SK-N-SH (cell line): ENCODE results near the gene NAP1L5.

ENCODE experiments used
- FOXM1 ChIP-seq: IDR thresholded peaks from 2 replicates; pipeline ENCODE4 v1.4.0; 2012; ENCODE audit warnings: low read depth, mild to moderate bottlenecking
- GABPA ChIP-seq: IDR thresholded peaks from 2 replicates; pipeline ENCODE4 v1.4.0; 2012; ENCODE audit warnings: low read depth, mild to moderate bottlenecking
- RCOR1 ChIP-seq: fragments of 150-350 bp; IDR thresholded peaks from 2 replicates; pipeline ENCODE4 v1.6.1; 2017; ENCODE audit warnings: antibody characterized with exemption, low read length
- SIN3A ChIP-seq: IDR thresholded peaks from 2 replicates; pipeline ENCODE4 v1.6.1; 2012; ENCODE audit warnings: low read depth, mild to moderate bottlenecking, low read length, moderate library complexity, borderline replicate concordance
- SMC3 ChIP-seq: IDR thresholded peaks from 2 replicates; pipeline ENCODE4 v1.6.1; 2012; ENCODE audit warnings: low read depth, low read length, improper control_type of control experiment
- TCF12 ChIP-seq: IDR thresholded peaks from 2 replicates; pipeline ENCODE4 v1.4.0; 2012
- YY1 ChIP-seq: IDR thresholded peaks from 2 replicates; pipeline ENCODE4 v1.4.0; 2012; ENCODE audit warnings: low read depth, mild to moderate bottlenecking
- TF ChIP-seq, protein P1 (sequence below): fragments of 150-350 bp; IDR thresholded peaks from 2 replicates; pipeline ENCODE4 v1.6.1; 2017; ENCODE audit warnings: antibody characterized with exemption, low read length, low read depth, borderline replicate concordance
- TF ChIP-seq, protein P2 (sequence below): fragments of 200-600 bp; sonication (generic); IDR thresholded peaks from 2 replicates; pipeline ENCODE4 v1.6.1; 2017; ENCODE audit warnings: antibody characterized with exemption, mild to moderate bottlenecking, moderate library complexity

DNA sequence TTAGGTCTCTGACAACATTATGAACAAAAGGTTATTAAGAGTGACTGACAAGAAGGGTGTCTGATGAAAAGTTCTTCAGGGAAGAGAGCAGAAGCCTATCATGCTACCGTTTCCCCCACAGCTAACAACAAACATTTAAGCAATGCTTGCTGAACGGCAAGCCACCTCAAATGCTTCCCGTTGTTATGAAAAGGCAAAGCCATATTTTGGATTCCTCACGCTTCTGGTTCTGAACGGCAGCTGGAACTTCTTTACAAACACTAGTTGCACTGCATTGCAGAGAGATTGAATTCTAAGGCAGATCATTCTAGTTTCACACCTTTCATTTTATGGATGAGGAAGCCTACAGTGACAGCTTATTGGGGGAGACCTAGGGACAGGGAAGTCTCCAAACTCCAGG, 48.6 kb upstream of the NAP1L5 start:
- TF ChIP-seq SIN3A: no peak
- no peak for TF ChIP-seq FOXM1
- TF ChIP-seq GABPA: no peak
- TF ChIP-seq, protein P1, sequence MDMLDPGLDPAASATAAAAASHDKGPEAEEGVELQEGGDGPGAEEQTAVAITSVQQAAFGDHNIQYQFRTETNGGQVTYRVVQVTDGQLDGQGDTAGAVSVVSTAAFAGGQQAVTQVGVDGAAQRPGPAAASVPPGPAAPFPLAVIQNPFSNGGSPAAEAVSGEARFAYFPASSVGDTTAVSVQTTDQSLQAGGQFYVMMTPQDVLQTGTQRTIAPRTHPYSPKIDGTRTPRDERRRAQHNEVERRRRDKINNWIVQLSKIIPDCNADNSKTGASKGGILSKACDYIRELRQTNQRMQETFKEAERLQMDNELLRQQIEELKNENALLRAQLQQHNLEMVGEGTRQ: no peak
- TF ChIP-seq YY1: no peak
- TF ChIP-seq, protein P2, sequence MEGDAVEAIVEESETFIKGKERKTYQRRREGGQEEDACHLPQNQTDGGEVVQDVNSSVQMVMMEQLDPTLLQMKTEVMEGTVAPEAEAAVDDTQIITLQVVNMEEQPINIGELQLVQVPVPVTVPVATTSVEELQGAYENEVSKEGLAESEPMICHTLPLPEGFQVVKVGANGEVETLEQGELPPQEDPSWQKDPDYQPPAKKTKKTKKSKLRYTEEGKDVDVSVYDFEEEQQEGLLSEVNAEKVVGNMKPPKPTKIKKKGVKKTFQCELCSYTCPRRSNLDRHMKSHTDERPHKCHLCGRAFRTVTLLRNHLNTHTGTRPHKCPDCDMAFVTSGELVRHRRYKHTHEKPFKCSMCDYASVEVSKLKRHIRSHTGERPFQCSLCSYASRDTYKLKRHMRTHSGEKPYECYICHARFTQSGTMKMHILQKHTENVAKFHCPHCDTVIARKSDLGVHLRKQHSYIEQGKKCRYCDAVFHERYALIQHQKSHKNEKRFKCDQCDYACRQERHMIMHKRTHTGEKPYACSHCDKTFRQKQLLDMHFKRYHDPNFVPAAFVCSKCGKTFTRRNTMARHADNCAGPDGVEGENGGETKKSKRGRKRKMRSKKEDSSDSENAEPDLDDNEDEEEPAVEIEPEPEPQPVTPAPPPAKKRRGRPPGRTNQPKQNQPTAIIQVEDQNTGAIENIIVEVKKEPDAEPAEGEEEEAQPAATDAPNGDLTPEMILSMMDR: no peak
- no peak for TF ChIP-seq RCOR1
- no peak for TF ChIP-seq SMC3
- TF ChIP-seq TCF12: no peak
